ENCODE measurements around the gene MANEAL.

DNA sequence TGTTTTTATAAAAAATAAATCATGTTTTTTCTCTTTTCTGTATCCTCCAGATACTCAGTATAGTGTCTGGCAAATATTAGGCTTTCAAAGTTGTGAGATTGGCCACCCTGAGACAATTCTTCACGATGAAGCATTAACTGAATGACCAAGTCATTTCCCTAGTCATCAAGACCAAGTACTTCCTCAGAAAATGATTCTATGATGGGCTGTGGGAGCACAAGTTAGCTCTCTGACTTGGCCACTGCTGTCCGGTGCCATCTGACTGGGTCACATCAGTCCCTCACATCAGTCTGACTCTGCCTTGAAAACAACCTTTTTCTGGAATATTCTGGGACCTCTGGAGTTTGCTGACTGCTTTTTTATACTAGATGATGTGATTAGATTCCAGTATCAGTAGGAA, 27.8 kb downstream of the MANEAL start:
- TF ChIP-seq, protein P1, sequence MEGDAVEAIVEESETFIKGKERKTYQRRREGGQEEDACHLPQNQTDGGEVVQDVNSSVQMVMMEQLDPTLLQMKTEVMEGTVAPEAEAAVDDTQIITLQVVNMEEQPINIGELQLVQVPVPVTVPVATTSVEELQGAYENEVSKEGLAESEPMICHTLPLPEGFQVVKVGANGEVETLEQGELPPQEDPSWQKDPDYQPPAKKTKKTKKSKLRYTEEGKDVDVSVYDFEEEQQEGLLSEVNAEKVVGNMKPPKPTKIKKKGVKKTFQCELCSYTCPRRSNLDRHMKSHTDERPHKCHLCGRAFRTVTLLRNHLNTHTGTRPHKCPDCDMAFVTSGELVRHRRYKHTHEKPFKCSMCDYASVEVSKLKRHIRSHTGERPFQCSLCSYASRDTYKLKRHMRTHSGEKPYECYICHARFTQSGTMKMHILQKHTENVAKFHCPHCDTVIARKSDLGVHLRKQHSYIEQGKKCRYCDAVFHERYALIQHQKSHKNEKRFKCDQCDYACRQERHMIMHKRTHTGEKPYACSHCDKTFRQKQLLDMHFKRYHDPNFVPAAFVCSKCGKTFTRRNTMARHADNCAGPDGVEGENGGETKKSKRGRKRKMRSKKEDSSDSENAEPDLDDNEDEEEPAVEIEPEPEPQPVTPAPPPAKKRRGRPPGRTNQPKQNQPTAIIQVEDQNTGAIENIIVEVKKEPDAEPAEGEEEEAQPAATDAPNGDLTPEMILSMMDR (IDR thresholded peaks at IDR 0.05) = no peak
- no peak for TF ChIP-seq POLR2A (IDR thresholded peaks at IDR 0.05)
